PC-9 (cell line): Measurements from ENCODE around the gene PCDH9.

Source experiments
- EZH2 ChIP-seq: fragments of 200-600 bp; sonication (generic); IDR thresholded peaks from 2 replicates; pipeline ENCODE4 v1.8.0; 2017; ENCODE audit warnings: antibody characterized with exemption, low read depth
- TF ChIP-seq, protein P1 (sequence below): fragments of 200-600 bp; sonication (generic); conservative IDR thresholded peaks from 2 replicates; pipeline ENCODE4 v1.6.1; 2017; ENCODE audit warnings: mixed run types, antibody characterized with exemption, mild to moderate bottlenecking, moderate library complexity

DNA sequence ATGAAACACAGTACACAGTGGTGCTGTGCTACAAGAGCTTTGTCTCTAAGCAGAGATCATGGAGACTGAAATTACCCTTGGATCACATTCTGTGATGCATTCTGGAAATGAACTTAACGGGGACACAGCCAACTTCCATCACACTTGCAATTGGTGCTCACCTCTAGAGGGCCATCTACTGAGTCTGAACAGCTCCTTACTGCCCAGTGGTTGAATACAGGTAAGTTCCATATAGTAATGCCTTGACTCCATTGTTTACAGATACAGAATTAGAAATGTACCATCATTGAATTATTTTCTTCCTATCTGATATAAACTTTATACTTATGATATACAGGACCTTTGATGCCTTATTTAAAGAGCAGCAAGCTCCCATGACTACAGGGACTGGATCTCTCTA, 686.4 kb downstream of the PCDH9 start:
- TF ChIP-seq, protein P1, sequence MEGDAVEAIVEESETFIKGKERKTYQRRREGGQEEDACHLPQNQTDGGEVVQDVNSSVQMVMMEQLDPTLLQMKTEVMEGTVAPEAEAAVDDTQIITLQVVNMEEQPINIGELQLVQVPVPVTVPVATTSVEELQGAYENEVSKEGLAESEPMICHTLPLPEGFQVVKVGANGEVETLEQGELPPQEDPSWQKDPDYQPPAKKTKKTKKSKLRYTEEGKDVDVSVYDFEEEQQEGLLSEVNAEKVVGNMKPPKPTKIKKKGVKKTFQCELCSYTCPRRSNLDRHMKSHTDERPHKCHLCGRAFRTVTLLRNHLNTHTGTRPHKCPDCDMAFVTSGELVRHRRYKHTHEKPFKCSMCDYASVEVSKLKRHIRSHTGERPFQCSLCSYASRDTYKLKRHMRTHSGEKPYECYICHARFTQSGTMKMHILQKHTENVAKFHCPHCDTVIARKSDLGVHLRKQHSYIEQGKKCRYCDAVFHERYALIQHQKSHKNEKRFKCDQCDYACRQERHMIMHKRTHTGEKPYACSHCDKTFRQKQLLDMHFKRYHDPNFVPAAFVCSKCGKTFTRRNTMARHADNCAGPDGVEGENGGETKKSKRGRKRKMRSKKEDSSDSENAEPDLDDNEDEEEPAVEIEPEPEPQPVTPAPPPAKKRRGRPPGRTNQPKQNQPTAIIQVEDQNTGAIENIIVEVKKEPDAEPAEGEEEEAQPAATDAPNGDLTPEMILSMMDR: no peak
- TF ChIP-seq EZH2: no peak
